Dedifferentiated amniotic fluid mesenchymal stem cell (primary cell): ENCODE results near the gene SMNDC1.
"Not testable (repeated sequence)": the region's sequence is repeated elsewhere in the genome, so short reads cannot be mapped to it uniquely, and the experiment has no call there.

Source experiments
- DNase-seq: peaks from one replicate; pipeline ENCODE4 v3.0.0-alpha.2; 2016; ENCODE audit errors: extremely low spot score

The SMNDC1 gene

DNA sequence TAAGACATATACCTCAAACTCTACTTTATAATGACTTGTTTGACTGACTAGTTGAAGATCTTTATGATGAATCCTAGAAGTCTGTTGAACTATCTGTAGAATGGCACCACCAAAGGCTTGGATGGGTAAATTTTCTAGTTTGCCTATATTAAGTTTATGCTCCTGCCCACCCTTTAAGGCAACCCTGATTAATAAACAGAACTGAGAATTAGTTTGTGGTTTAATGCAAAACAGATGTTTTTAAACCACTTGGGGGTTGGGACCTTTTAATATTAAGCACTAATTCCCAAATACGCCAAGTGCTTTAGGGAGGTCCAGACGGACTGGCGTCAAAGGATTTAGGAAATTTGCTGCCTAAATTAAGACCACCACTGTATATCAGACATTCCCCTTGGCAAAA is 20.5 kb downstream of the SMNDC1 start:
- no peak for DNase-seq

DNA sequence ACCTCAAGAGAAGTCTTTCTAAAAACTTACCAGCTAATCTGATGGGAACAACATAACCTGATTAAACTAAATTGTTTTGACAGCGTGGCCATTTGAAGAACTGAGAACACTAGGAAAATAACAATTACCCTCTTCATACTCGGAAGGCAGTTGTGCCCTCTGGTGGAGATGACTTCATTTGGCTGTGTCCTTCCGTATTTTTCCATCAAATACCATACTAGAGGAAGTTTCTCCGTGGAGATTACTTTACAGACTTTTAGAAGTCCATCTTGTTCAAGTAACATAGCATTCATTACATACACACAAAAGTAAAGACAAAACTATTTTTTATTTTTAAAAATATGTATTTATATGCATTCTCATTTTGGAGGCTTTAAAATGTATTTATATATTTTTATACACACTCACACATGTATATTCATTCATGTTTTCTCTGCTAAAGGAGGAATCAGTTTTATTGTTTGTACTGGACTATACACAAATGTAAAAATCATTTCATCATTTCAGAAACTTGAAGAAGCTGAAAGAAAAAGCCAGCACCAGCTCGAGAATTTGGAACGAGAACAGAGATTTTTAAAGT is 25.2 kb downstream of the SMNDC1 start:
- peak; percentile 72 for DNase-seq

DNA sequence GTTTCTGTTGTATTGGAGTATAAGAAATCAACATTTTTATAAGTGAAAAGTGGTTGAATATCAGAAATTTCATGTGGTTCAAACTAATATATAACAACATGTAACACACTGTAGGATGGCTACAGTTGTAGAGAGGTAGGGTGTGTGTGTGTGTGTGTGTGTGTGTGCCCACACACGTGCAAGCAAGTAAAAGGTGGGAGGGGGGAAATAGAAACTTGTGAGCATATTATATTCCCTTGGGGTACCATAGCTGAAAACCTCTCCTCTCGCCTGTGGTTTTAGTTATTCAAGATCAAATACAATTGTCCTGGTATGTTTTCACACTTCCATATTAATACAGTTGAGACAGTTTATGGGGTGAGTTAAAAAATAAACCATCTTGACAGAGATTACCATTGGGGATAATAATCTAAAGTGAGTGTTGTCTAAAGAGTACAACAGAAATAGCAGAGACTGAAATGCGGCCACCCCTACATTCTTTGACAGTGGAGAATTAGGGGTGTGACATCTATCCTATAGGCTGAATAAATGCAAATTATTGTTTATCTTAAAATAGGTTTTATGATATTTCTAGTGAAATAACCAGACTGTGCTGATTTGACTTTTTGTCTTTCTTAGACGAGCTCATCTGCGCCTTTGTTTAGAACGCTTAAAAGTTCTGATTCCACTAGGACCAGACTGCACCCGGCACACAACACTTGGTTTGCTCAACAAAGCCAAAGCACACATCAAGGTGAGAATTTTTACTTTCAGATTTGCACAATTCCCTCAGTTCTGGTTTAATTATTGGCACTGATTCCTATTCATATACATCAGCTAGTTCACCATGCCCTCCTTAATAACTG is 25.9 kb downstream of the SMNDC1 start:
- DNase-seq, result no peak

DNA sequence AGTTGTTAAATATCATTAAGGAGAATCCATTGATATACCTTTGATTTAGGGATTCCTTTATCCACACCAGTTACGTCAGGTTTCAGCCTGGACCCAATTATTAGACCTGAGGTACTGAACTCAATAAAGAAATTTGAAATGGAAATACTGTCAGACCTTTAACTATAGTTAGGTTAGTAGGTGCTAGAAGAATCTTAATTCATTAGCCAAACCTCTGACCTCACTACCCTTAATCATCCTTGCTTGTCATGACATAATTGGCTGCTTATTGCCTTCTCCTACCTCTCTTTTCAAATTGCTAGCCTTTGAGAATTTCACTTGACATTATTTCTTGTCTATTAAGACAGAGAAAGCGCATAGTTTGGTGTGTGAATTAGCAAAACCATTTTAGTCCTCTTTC is 27.1 kb downstream of the SMNDC1 start:
- no peak for DNase-seq

DNA sequence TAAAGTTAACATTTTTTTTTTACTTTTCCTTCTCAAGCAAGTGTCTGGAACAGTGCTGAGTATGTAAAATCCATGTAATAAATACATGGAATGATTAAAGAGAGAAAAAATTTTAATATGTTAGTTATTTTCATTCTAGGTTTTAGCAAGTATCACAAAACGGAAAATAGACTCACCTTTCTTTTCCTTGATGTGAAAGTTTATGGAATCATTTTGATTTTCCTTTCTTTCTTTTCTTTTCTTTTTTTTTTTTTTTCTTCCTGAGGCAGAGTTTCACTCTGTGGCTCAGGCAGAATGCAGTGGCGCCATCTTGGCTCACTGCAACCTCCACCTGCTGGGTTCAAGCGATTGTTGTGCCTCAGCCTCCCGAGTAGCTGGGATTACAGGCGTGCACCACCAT is 28.1 kb downstream of the SMNDC1 start:
- no peak for DNase-seq

DNA sequence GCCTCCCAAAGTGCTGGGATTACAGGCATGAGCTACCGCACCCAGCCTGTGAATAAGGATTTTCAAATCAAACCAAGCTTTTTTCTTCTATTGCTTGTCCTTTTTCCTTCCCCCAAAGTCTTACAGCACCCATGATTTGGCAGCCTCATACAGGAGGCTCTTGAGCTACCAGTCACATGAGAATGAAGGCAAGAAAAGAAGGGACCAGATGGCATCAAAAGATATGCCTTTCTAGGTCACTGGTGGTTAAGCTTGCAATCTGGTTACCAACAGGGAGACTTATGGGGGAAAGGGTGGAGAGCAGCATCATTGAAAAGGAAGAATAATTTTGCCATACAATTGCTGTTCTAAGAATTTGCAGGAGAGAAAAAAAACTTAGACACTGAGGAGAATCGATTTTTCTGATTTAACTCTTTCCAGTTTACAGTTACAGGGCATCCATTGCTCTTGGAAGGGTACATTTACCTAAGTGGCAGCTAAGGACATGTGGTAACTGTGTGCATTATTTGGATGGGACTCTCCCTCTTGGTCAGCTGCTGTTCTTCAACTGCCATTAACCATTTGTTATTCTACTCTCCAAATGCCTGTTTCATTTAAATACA is 29.5 kb downstream of the SMNDC1 start:
- no peak for DNase-seq

DNA sequence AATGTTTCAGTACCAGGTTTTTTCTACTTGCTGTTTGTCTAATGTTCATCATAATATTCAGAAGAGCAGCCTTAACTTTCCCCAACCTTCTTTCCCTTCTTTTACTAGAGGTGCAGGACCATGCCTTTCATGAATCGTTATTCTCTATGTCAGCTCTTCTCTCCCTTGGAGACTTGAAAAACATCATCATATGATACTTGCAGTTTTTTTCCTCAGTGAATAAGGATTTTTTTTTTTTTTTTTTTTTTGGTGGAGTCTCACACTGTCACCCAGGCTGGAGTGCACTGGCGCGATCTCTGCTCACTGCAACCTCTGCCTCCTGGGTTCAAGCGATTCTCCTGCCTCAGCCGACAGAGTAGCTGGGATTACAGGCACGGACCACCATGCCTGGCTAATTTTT is 30.1 kb downstream of the SMNDC1 start:
- no peak for DNase-seq

DNA sequence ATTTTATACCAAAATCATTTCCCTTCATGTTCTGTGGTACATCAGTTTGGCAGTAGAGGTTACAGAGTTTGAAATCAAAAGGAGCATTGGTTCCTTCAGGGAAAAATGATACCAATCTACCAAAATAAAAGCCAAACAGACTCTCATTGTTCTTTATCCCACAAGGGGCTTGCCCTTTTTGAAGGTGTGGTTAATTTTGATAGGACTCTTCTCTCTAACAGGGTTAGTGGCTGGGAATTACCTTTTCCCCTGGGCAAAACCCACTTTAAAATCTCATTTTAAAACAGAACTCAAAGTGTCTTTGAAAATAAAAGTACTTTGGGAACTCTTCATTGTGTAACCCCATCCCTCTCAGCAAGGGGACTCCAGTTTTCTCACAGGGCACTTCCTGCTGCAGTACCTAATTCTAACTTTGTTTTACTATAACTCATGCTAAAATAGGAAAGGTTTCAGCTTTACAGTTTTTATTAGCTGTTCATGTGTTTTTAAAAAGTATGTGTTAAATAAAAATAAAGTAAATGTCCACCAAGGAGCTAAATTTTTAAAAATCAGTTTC is 30.6 kb downstream of the SMNDC1 start:
- no peak for DNase-seq

DNA sequence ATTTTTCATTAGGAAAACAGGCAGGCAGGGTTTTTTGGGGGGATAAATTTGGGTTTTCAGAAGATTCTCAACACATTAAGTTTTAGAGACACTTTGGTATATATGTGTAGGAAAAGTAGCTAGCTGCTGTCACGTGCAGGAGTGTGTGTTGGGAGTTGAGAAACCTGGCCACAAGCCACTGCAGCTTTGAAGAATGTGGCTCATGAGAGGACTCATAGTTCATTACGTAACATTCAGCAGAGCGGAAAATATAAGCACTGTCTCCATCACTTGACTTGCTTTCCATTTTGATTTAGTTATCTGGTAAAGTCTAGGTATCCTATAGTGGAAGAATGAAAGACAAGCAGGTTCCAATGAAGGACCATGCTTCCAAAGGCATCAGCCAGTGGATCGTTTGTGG is 31.2 kb downstream of the SMNDC1 start:
- no peak for DNase-seq

DNA sequence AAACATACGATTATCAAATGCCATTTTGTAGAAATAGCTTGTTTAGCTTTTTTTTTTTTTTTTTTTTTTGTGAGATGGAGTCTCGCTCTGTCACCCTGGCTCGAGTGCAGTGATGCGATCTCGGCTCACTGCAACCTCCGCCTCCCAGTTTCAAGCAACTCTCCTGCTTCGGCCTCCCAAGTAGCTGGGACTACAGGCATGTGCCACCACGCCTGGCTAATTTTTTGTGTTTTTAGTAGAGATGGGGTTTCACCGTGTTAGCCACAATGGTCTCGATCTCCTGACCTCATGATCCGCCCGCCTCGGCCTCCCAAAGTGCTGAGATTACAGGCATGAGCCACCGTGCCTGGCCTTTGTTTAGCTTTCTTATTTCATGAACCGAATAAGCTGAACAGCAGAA is 31.7 kb downstream of the SMNDC1 start:
- DNase-seq, result not testable (repeated sequence)

DNA sequence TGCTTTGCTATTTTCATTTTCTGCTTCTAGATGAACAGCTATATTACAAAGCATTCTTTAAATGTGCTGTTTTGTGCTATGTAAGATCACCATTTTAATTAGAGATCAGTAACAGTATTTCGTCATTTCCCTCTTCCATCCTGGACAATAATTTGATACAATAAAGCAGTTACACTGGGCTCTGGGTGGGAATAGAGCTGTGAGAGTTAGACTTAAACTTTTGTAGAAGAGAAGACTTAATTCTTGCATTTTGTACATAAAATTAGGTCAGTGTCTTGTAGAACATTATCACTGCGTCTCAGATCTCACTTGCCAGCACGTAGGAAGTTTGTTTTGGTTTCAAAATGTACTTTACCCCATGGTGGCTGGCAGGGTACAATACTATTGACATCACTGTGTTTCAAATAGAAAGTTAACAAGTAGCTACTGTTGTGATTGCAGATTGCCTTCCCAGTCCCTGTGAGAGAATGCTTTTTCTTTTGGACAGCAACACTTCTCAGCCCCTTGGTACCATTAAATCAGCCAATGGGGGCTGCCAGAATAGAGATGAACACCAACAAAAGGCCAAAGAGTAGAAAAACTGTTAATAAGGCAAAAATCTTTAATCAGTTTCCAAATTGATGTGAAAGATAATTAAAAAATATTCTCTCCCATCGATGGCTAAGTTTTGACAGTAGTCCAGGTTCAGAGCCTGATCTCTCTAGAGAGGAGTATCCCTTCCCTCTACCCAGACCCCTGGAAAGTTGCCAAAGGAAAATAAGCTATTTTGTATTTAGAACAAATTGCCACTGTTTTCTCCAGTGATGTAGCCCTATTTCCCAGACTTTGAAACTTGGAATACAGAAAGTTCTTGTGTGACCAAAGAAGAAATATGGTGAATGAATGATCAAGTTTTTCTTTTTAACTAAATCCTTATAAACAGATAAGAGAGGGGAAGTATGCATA is 35.1 kb downstream of the SMNDC1 start:
- DNase-seq, result no peak

DNA sequence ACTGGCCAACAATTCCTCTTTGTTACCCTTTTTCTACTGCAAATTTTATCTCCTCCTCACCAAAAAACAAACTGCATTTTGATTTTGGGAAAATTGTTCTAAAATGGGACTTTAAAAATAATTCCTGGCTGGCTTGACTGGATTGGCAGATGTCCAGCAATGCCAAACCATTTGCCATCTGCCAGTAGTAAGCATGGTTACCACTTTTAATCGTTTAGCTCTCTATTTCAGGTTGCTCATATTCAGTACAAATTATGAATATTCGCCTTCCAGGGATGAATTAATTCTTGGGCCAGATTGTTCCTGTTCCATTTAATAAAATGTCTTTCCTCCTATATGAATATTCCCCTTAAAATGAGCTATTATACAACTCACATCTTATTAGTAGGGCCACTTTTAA is 35.7 kb downstream of the SMNDC1 start:
- DNase-seq, result no peak

DNA sequence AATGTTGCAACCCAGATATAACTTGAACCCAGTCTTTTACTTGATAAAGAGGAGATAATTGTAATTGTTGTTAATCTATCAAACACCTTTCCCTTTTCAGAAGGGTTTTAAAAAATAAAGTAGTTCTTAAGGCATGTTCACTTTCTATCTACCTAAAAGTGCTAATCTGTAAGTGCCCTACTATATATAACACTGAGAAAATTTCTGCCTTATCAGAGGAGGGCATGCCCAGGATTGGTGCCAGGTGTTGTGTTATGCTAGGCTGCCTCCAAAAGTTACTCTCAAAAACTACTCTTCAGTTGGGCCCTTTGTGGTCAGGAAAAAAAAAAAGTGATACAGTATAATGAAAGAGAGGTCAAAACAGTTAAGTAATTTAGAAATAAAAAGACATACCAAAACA is 36.3 kb downstream of the SMNDC1 start:
- DNase-seq, result no peak

DNA sequence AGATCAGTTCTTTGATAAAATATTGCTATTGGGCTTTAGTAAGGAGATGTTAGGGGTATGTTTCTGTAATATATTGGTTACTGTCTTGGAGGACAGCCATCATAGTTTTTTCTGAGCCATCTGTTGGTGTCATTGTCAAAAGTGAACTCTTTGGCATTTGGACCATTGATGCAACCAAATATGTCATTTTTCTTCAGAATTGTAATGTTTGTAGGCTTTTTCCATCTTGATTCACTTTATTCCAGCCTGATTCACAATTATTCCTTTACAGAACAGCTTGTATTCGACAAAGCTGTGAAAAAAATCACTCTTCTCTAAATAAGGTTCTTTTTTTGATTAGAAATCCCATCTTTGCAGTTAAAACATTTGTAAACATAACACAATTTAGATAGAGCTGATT is 37.4 kb downstream of the SMNDC1 start:
- DNase-seq, result no peak

DNA sequence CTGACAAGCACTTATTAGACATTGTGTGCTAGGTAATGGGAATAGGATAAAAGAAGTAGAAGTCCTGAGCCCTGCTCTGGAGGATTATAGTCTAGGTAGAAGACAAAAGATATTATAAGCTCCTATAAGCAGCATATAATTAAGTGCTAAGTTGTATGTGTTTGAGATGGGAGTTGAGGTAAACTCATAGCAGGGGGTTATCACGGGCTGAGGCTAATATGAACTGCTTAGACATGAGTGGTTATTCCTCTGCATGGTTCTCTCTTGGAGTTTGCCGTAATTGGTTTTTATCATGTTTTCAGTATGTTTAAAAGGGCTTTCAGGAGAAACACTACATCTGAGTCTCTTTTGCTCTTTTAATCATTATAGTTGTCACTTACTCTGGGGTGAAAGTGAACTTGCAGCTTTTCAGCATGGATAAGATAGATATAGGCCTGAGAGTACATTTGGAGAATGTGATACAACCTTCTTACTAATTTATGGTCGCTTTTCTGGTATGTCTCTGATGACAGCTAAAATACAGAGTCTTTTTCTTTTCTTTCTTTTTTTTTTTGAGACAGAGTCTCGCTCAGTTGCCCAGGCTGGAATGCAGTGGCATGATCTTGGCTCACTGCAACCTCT is 39.0 kb downstream of the SMNDC1 start:
- DNase-seq, result no peak

DNA sequence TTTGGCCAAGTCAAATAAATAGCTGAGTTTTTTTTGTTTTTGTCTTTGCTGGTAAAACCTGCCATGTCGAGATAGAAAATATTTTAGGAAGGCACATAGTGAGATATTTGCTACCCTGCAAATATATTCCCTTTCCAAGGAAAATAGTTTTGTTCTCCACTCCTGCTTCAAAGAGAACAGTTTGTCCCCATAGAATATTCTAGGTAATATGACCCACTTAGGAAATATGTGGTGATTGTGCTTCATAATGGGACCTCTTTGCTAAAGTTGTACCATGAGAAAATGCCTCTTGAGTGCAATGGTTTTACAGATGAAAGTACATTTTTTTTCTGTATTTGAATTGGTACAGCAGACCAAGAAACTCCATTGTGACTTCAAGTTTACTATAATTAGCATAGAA is 41.6 kb downstream of the SMNDC1 start:
- no peak for DNase-seq

DNA sequence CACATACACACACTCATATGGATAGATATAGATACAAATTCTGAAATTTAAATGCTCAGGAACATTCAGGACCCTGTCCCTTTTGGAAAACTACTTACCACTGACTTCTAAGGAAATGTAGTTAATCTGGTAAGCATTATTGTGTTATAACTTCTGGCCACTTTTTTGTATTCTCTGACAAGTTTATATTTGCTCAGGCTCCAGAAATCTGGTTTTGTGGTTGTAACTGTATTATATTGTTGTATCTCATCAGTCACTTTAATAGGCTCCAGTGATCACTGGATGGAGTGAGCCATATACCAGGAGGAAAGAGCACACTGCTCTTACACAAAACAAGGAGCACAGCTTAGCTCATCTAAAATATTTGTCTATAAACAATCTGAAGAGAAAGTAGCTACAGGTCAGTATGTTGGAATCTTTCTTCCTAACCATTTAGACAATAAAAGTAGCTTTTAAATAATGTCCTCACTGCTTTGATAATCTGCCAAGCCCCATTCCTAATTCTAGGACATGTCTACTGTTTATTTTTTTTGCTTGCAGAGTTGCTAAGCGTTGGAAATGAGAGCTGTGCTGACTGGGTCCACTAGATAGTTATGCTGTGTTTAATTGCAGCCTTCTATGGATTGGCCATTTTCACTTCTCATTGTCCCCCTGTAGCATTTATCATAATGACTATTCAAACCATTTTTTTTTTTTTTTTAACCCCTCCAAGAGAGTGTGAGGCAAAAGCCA is 43.8 kb downstream of the SMNDC1 start:
- DNase-seq, result no peak

DNA sequence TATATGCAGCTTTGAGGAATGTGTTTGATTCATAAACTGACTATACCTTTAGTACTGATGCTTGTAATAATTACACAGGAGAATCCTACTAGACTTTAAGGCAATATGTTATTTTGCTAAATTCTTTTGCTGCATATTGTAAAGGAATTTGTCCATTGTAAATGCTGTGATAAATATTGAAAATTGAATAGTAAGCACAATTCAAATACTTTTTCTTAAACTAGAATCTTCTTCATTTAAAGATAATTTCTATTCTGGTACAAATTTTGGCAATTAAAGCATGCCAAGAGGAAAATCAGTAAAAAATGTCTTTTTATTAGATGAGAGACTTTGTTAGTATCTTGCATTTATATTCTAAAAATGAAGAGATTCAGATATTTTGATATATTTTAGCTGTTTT is 45.4 kb downstream of the SMNDC1 start:
- DNase-seq, result no peak

DNA sequence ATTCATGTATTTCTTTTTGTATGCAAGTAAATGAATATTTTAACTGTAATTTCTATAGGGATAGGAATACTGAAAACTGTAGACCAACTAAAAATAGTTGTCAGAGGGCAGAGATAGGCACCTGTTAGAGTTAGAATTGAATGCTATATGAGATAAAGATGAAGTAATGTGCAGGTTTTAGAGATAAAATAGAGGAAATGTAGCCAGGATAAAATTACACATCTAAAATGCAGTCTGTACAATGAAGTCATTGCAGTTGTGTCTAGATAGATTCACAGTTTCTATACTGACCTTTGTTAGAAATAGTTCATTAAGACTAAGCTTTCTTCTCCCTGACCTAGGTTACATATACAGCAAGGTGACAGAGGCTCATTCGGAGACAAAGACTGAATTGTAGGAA is 46.2 kb downstream of the SMNDC1 start:
- DNase-seq, result no peak

DNA sequence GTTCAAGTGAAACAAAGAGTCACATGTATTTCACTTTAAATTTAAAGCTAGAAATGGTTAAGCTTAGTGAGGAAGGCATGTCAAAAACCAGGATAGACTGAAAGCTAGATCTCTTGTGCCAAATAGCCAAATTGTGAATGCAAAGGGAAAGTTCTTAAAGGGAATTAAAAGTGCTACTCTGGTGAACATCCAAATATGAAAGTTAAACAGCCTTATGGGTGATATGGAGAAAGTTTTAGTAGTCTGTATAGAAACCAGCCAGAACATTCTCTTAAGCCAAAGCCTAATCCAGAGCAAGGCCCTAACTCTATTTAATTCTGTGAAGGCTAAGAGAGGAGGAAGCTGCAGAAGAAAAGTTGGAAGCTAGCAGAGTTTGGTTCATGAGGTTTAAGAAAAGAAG is 50.3 kb downstream of the SMNDC1 start:
- DNase-seq, result no peak

DNA sequence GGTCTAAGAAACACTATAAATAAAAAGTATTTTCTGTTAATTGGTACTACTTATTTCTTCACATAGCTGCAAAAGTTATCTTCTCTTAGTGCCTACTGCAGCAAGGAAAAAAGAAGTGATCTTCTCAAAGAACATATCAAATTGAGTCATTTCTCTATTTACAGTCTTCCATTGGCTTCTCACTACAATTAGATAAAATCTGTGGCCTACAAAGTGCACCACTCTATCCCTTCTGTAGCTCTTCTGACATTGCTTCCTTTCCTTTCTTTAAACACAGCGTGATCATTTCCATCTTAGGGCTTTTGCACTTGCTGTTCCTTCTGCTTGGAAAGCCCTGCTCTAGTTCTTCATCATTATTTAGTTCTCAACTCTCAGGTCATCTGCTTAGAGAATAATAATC is 52.6 kb downstream of the SMNDC1 start:
- no peak for DNase-seq
